ENCODE measurements around the gene STYK1.

STYK1 gene

GRCh38 chr12:10669533-10669932 lies 4.3 kb downstream of the STYK1 start:
- TF ChIP-seq, protein P1, sequence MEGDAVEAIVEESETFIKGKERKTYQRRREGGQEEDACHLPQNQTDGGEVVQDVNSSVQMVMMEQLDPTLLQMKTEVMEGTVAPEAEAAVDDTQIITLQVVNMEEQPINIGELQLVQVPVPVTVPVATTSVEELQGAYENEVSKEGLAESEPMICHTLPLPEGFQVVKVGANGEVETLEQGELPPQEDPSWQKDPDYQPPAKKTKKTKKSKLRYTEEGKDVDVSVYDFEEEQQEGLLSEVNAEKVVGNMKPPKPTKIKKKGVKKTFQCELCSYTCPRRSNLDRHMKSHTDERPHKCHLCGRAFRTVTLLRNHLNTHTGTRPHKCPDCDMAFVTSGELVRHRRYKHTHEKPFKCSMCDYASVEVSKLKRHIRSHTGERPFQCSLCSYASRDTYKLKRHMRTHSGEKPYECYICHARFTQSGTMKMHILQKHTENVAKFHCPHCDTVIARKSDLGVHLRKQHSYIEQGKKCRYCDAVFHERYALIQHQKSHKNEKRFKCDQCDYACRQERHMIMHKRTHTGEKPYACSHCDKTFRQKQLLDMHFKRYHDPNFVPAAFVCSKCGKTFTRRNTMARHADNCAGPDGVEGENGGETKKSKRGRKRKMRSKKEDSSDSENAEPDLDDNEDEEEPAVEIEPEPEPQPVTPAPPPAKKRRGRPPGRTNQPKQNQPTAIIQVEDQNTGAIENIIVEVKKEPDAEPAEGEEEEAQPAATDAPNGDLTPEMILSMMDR (IDR thresholded peaks at IDR 0.05; ENCODE audit: low read depth, low read length, missing control alignments): no peak
- in situ Hi-C loops (cut with HindIII; ENCODE audit: low sequenced_read_pairs): no loop called here
- H3K4me3 ChIP-seq (ENCODE audit: low read depth, low read length): no peak overlapping the region
- DNase-seq (ENCODE audit: low read depth): no peak

DNA sequence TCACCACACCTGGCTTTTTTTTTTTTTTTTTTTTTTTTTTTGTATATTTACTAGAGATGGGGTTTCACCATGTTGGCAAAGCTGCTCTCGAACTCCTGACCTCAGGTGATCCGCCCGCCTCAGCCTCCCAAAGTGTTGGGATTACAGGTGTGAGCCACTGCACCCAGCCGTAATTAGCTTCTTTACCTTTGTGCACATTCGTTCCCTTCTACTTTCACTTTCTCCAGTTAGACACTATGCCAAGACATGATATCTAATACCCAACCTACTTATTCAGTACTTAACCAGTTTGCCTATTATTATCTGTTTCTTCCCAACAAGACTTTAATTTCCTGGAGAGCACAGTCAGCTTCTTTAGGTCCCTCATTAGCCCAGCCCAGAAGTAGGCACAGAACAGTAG lies 5.3 kb downstream of the STYK1 start:
- DNase-seq (ENCODE audit: low read depth): no peak
- TF ChIP-seq, protein P1 (IDR thresholded peaks at IDR 0.05; ENCODE audit: low read depth, low read length, missing control alignments): no peak
- H3K4me3 ChIP-seq (ENCODE audit: low read depth, low read length): no peak overlapping the region
- in situ Hi-C loops (cut with HindIII; ENCODE audit: low sequenced_read_pairs): no loop called here

- no peak for DNase-seq (ENCODE audit: low read depth)
Measured at GRCh38 chr12:10667581-10667980, 6.3 kb downstream of the STYK1 start.

GRCh38 chr12:10664499-10664898 lies 9.4 kb downstream of the STYK1 start:
- TF ChIP-seq, protein P1 (IDR thresholded peaks at IDR 0.05; ENCODE audit: low read depth, low read length, missing control alignments): no peak
- H3K4me3 ChIP-seq (ENCODE audit: low read depth, low read length): no peak overlapping the region
- no peak for DNase-seq (ENCODE audit: low read depth)
- in situ Hi-C loops (cut with HindIII; ENCODE audit: low sequenced_read_pairs): no loop called here

More at GRCh38 chr12:10667581-10667980, 6.3 kb downstream of the STYK1 start:
- in situ Hi-C loops (cut with HindIII; ENCODE audit: low sequenced_read_pairs): no loop called here
- TF ChIP-seq, protein P1 (IDR thresholded peaks at IDR 0.05; ENCODE audit: low read depth, low read length, missing control alignments): no peak
- H3K4me3 ChIP-seq (ENCODE audit: low read depth, low read length): no peak overlapping the region

- no peak overlapping the region for H3K4me3 ChIP-seq (ENCODE audit: low read depth, low read length)
- no peak for DNase-seq (ENCODE audit: low read depth)
- in situ Hi-C loops (cut with HindIII; ENCODE audit: low sequenced_read_pairs): no loop called here
- TF ChIP-seq, protein P1 (IDR thresholded peaks at IDR 0.05; ENCODE audit: low read depth, low read length, missing control alignments): no peak
Measured at GRCh38 chr12:10663869-10664268, 10.0 kb downstream of the STYK1 start.

DNA sequence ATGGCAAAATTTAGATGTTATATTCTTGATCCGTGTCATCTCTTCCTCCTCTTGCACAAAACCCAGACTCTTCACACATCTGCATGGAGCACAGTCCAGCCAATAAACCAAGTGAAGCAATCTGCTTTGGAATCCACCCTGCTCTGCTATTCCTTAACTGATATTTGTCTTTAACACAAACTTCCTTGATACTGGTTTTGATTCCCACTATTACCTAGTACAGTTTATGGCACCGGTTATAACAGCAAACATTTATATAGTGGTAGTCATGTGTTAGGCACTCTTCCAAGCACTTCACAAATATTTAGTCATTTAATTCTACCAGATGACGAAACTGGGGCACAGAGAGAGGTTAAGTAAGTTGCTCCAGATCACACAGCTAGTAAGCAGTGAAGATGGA lies 12.5 kb downstream of the STYK1 start:
- in situ Hi-C loops (cut with HindIII; ENCODE audit: low sequenced_read_pairs): no loop called here
- no peak overlapping the region for H3K4me3 ChIP-seq (ENCODE audit: low read depth, low read length)
- DNase-seq (ENCODE audit: low read depth): no peak
- TF ChIP-seq, protein P1 (IDR thresholded peaks at IDR 0.05; ENCODE audit: low read depth, low read length, missing control alignments): no peak

DNA sequence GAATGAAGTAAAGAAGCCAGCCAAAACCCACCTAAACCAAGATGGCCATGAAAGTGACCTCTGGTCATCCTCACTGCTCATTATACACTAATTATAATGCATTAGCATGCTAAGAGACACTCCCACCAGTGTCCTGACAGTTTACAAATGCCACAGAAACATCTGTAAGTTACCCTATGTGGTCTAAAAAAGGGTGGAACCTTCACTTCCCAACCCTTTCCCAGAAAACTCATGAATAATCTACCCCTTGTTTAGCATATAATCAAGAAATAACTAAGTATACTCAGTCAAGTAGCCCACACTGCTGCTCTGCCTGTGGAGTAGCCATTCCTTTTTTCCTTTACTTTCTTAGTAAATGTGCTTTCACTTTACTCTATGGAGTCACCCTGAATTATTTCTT lies 19.8 kb downstream of the STYK1 start:
- TF ChIP-seq, protein P1 (IDR thresholded peaks at IDR 0.05; ENCODE audit: low read depth, low read length, missing control alignments): no peak
- H3K4me3 ChIP-seq (ENCODE audit: low read depth, low read length): no peak overlapping the region
- no peak for DNase-seq (ENCODE audit: low read depth)
- in situ Hi-C loops (cut with HindIII; ENCODE audit: low sequenced_read_pairs): no loop called here

Measured in astrocyte of the cerebellum (primary cell).